Measurements from ENCODE around the gene MRPL11. TPM values are rescaled to one million over a fixed set of nuclear protein-coding genes. Genes with fewer than 3 reads are reported as not detected.
A peak's percentile ranks its signal among the peaks of the same experiment; 100 is the strongest.

Gene MRPL11
- total RNA-seq, 1 donor from 2014 or later: 33.1 TPM

- no peaks in the 10 kb centered on the region for H4K20me1 ChIP-seq (ENCODE audit: insufficient read depth, low read length)
- H3K27ac Mint-ChIP-seq (ENCODE audit: unreplicated experiment): no peak overlapping the region
- H3K36me3 ChIP-seq (ENCODE audit: insufficient read depth, low read length): peaks cover 3% of the 10 kb centered on the region
- H3K4me3 ChIP-seq (ENCODE audit: insufficient read depth, low read depth, low read length): no peak overlapping the region
- H3K4me3 Mint-ChIP-seq (ENCODE audit: unreplicated experiment): no peak overlapping the region
- H3K9ac ChIP-seq (ENCODE audit: low read length): no peak overlapping the region
- H3K27me3 ChIP-seq (ENCODE audit: insufficient read depth, low read length): no peaks in the 10 kb centered on the region
- H3K79me2 ChIP-seq (ENCODE audit: insufficient read depth, low read length): no peaks in the 10 kb centered on the region
- peaks cover 16% of the 10 kb centered on the region for H3K36me3 Mint-ChIP-seq (ENCODE audit: low read depth, unreplicated experiment)
- no peaks in the 10 kb centered on the region for H3K4me1 ChIP-seq (ENCODE audit: insufficient read depth, low read length)
- H3K4me2 ChIP-seq (ENCODE audit: low read length): no peak overlapping the region
- no peak overlapping the region for H3K27ac ChIP-seq (ENCODE audit: low read depth, low read length)
- H3K27me3 Mint-ChIP-seq (ENCODE audit: low read depth, unreplicated experiment): peaks cover 6% of the 10 kb centered on the region
- no peaks in the 10 kb centered on the region for H3K4me1 Mint-ChIP-seq (ENCODE audit: low read depth, unreplicated experiment)
- no peaks in the 10 kb centered on the region for H3K9me3 Mint-ChIP-seq (ENCODE audit: unreplicated experiment)
- DNase-seq (ENCODE audit: low read depth): peak; percentile 22
- no peak overlapping the region for H2AFZ ChIP-seq (ENCODE audit: low read depth, low read length)
- no peaks in the 10 kb centered on the region for H3K9me3 ChIP-seq (ENCODE audit: insufficient read depth, low read depth, low read length)
- FAIRE-seq: no peak
- TF ChIP-seq EZH2 (IDR thresholded peaks at IDR 0.05; ENCODE audit: insufficient read depth, low read length) (no peak), CTCF (IDR thresholded peaks at IDR 0.05; ENCODE audit: insufficient read depth, low read depth, low read length) (peak; percentile 72)
Measured at GRCh38 chr11:66429983-66430602, 8.6 kb downstream of the MRPL11 start.

- TF ChIP-seq CTCF (IDR thresholded peaks at IDR 0.05; ENCODE audit: insufficient read depth, low read depth, low read length): no peak
- TF ChIP-seq EZH2 (IDR thresholded peaks at IDR 0.05; ENCODE audit: insufficient read depth, low read length): no peak
Measured at GRCh38 chr11:66428933-66429332, 9.7 kb downstream of the MRPL11 start.

GRCh38 chr11:66426314-66426713, 12.3 kb downstream of the MRPL11 start:
- no peaks in the 10 kb centered on the region for H3K36me3 ChIP-seq (ENCODE audit: insufficient read depth, low read length)
- H3K4me1 Mint-ChIP-seq (ENCODE audit: low read depth, unreplicated experiment): no peaks in the 10 kb centered on the region
- H3K27me3 Mint-ChIP-seq (ENCODE audit: low read depth, unreplicated experiment): peaks cover 25% of the 10 kb centered on the region
- no peak overlapping the region for H2AFZ ChIP-seq (ENCODE audit: low read depth, low read length)
- peaks cover 14% of the 10 kb centered on the region for H4K20me1 ChIP-seq (ENCODE audit: insufficient read depth, low read length)
- H3K27me3 ChIP-seq (ENCODE audit: insufficient read depth, low read length): no peaks in the 10 kb centered on the region
- H3K27ac Mint-ChIP-seq (ENCODE audit: unreplicated experiment): no peak overlapping the region
- no peak for FAIRE-seq
- no peak overlapping the region for H3K4me2 ChIP-seq (ENCODE audit: low read length)
- H3K36me3 Mint-ChIP-seq (ENCODE audit: low read depth, unreplicated experiment): peaks cover 29% of the 10 kb centered on the region
- TF ChIP-seq EZH2 (IDR thresholded peaks at IDR 0.05; ENCODE audit: insufficient read depth, low read length) (no peak), CTCF (IDR thresholded peaks at IDR 0.05; ENCODE audit: insufficient read depth, low read depth, low read length) (no peak)
- H3K9ac ChIP-seq (ENCODE audit: low read length): no peak overlapping the region
- no peak overlapping the region for H3K4me3 ChIP-seq (ENCODE audit: insufficient read depth, low read depth, low read length)
- peaks cover 4% of the 10 kb centered on the region for H3K9me3 Mint-ChIP-seq (ENCODE audit: unreplicated experiment)
- no peaks in the 10 kb centered on the region for H3K79me2 ChIP-seq (ENCODE audit: insufficient read depth, low read length)
- no peaks in the 10 kb centered on the region for H3K9me3 ChIP-seq (ENCODE audit: insufficient read depth, low read depth, low read length)
- no peak overlapping the region for H3K4me3 Mint-ChIP-seq (ENCODE audit: unreplicated experiment)
- no peak for DNase-seq (ENCODE audit: low read depth)
- no peaks in the 10 kb centered on the region for H3K4me1 ChIP-seq (ENCODE audit: insufficient read depth, low read length)
- H3K27ac ChIP-seq (ENCODE audit: low read depth, low read length): no peak overlapping the region

More at GRCh38 chr11:66428933-66429332, 9.7 kb downstream of the MRPL11 start:
- Histone ChIP-seq H3K9me3 (ENCODE audit: insufficient read depth, low read depth, low read length) (no peaks in the 10 kb centered on the region), H3K27me3 (ENCODE audit: insufficient read depth, low read length) (no peaks in the 10 kb centered on the region), H3K27ac (ENCODE audit: low read depth, low read length) (no peak overlapping the region), H3K79me2 (ENCODE audit: insufficient read depth, low read length) (no peaks in the 10 kb centered on the region), H3K4me1 (ENCODE audit: insufficient read depth, low read length) (no peaks in the 10 kb centered on the region), H3K36me3 (ENCODE audit: insufficient read depth, low read length) (no peaks in the 10 kb centered on the region), H3K9ac (ENCODE audit: low read length) (no peak overlapping the region), H3K4me3 (ENCODE audit: insufficient read depth, low read depth, low read length) (no peak overlapping the region), H2AFZ (ENCODE audit: low read depth, low read length) (no peak overlapping the region), H4K20me1 (ENCODE audit: insufficient read depth, low read length) (peaks cover 2% of the 10 kb centered on the region), H3K4me2 (ENCODE audit: low read length) (no peak overlapping the region)
- H3K9me3 Mint-ChIP-seq (ENCODE audit: unreplicated experiment): peaks cover 2% of the 10 kb centered on the region
- H3K27ac Mint-ChIP-seq (ENCODE audit: unreplicated experiment): no peak overlapping the region
- peaks cover 19% of the 10 kb centered on the region for H3K36me3 Mint-ChIP-seq (ENCODE audit: low read depth, unreplicated experiment)
- DNase-seq (ENCODE audit: low read depth) (no peak), FAIRE-seq (no peak)
- H3K27me3 Mint-ChIP-seq (ENCODE audit: low read depth, unreplicated experiment): peaks cover 17% of the 10 kb centered on the region
- H3K4me1 Mint-ChIP-seq (ENCODE audit: low read depth, unreplicated experiment): no peaks in the 10 kb centered on the region
- no peak overlapping the region for H3K4me3 Mint-ChIP-seq (ENCODE audit: unreplicated experiment)
